ENCODE results near the gene NAA40. TPM values are rescaled to one million over a fixed set of nuclear protein-coding genes. Genes with fewer than 3 reads are reported as not detected.

The NAA40 gene
- total and polyA plus RNA-seq, 10 of the 15 experiments (the other 5 are each of a cell fraction or from before 2014, with no cell fraction given) = 4.8 to 31.6 (median 22.2) TPM

- 48% methylated on average over 17 of the region's 19 CpGs for WGBS (ENCODE audit: insufficient coverage, insufficient replicate concordance, low lambda C conversion rate, missing lambda C conversion rate)
- H3K4me3 ChIP-seq = no peak overlapping the region
- DNase-seq (ENCODE audit: low read depth, low spot score) = no peak
- ChIA-PET CTCF (interaction anchor here (1.8 kb wide), 1 partner anchor 10 kb away, joined by 6 read pairs; no protein-coding TSS in a partner anchor), RAD21 (ENCODE audit: unreplicated experiment) (no interaction called here), SMC1A (ENCODE audit: uncharacterized antibody, unreplicated experiment) (interaction anchor here (0.6 to 1.4 kb wide), 4 partner anchors 9 to 1321 kb away, joined by 3 to 4 read pairs (median 4); no protein-coding TSS in a partner anchor), POLR2A (interaction anchor here (0.6 to 1.9 kb wide), 5 partner anchors 9 to 1037 kb away, joined by 3 to 6 read pairs (median 4); partner anchors contain the start of gene NAA40)
- H3K4me2 ChIP-seq (ENCODE audit: control insufficient read depth, insufficient read depth) = peak overlapping the region; percentile 54; the same call in 1 of the 2 replicates
- no TSS peak for BruUV-seq (replicated peaks)
- no peaks in the 10 kb centered on the region for H3K27me3 ChIP-seq (replicated peaks in 1 of 2; ENCODE audit: control insufficient read depth in 2 of 2, insufficient read depth in 2 of 2, low read length in 1 of 2)
- no peak overlapping the region for H2AFZ ChIP-seq (ENCODE audit: control insufficient read depth, low read depth, low read length)
- H3K9ac ChIP-seq (ENCODE audit: control insufficient read depth, insufficient read depth, low read length) = no peak overlapping the region
- peaks cover 15% of the 10 kb centered on the region for H3K4me1 ChIP-seq (ENCODE audit: control insufficient read depth, insufficient read depth, low read length)
- peaks cover 0 to 2% of the 10 kb centered on the region in 2 experiments; a peak in 2 of 4 replicates for H3K36me3 ChIP-seq (ENCODE audit: control insufficient read depth in 2 of 2, insufficient read depth in 2 of 2, low read length in 1 of 2)
- in situ Hi-C loops (cut with MboI) (no loop called here), intact Hi-C loops (cut with micrococcal nuclease; ENCODE audit: unreplicated experiment) (no loop called here)
- H3K27ac ChIP-seq (ENCODE audit: control insufficient read depth, insufficient read depth) = peak overlapping the region; percentile 39; the same call in 1 of the 2 replicates
- no peaks in the 10 kb centered on the region for H4K20me1 ChIP-seq (ENCODE audit: control insufficient read depth, insufficient read depth)
- H3K9me3 ChIP-seq (replicated peaks; ENCODE audit: control insufficient read depth, insufficient read depth, low read length) = no peaks in the 10 kb centered on the region
- no peaks in the 10 kb centered on the region for H3K79me2 ChIP-seq (ENCODE audit: control insufficient read depth, insufficient read depth, low read length)
- ATAC-seq = no peak
- FAIRE-seq = no peak
- TF ChIP-seq HSF1 (IDR thresholded peaks at IDR 0.05; ENCODE audit: low read depth, low read length) (no peak), RB1 (IDR thresholded peaks at IDR 0.05; ENCODE audit: borderline replicate concordance) (no peak), BMI1 (IDR thresholded peaks at IDR 0.05; ENCODE audit: borderline replicate concordance) (no peak), GATAD2B (conservative IDR thresholded peaks at IDR 0.05; ENCODE audit: low read depth) (no peak), SREBF1 (IDR thresholded peaks at IDR 0.05; ENCODE audit: low read length) (no peak), NFXL1 (IDR thresholded peaks at IDR 0.05; ENCODE audit: borderline replicate concordance) (no peak), EP300 (IDR thresholded peaks at IDR 0.05; ENCODE audit: borderline replicate concordance in 1 of 2, control insufficient read depth in 1 of 2, low read depth in 2 of 2, low read length in 2 of 2) (no peak), EED (IDR thresholded peaks at IDR 0.05; ENCODE audit: low read depth) (0 out of 2 replicates have a peak, but pooled peaks have one; percentile 29), FOXM1 (IDR thresholded peaks at IDR 0.05; ENCODE audit: low read depth, low read length) (no peak), CREB1 (IDR thresholded peaks at IDR 0.05; ENCODE audit: low read depth) (no peak), PML (IDR thresholded peaks at IDR 0.05; ENCODE audit: low read length) (no peak), ZBTB4 (CRISPR knock-in tag; IDR thresholded peaks at IDR 0.05) (no peak), SKIL (IDR thresholded peaks at IDR 0.05; ENCODE audit: low read depth, poor library complexity, severe bottlenecking) (no peak), MYC (IDR thresholded peaks at IDR 0.05; ENCODE audit: insufficient read depth, insufficient read length, insufficient replicate concordance, low read length, severe bottlenecking) (no peak), TCF3 (IDR thresholded peaks at IDR 0.05; ENCODE audit: borderline replicate concordance, insufficient read depth, low read depth, low read length) (0 out of 2 replicates have a peak, but pooled peaks have one; percentile 65), JUND (IDR thresholded peaks at IDR 0.05; ENCODE audit: low read depth, low read length) (no peak)
Observed at GRCh38 chr11:63961608-63962412, 23.0 kb downstream of the NAA40 start.

Measured in GM12878 (cell line).